ENCODE data around the gene TDRD3. TPM values are rescaled to one million over a fixed set of nuclear protein-coding genes. Genes with fewer than 3 reads are reported as not detected.

Gene TDRD3
- total RNA-seq, 1 donor from 2014 or later: 25.6 TPM

DNA sequence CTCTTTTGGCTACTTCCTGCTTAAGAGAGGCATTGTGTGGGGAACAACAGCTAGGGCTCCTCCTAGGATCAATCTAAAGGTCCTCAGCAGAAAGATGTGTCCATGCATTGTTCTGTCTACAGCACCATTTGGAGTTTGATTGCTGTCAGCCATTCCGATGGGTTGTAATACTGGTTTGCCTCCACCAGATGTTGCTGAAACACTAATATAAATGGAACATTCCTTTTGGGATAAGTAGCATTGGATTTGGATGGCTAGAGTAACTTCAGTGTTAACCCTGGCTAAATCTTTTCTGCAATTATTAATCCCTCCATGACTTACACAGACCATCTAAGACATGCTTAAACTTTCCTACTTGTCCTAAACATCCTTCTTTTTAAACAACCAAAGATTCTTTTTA, 104.2 kb downstream of the TDRD3 start:
- TF ChIP-seq CTCF (IDR thresholded peaks at IDR 0.05): no peak
- ATAC-seq (no peak), DNase-seq (no peak)
- intact Hi-C loops (cut with DNase I): no loop called here
- Histone ChIP-seq H3K4me3 (no peak overlapping the region), H3K27me3 (no peaks in the 10 kb centered on the region), H3K36me3 (peaks cover 15% of the 10 kb centered on the region), H3K9me3 (no peaks in the 10 kb centered on the region), H3K27ac (no peak overlapping the region), H3K4me1 (no peaks in the 10 kb centered on the region)

GRCh38 chr13:60509601-60510386, 112.8 kb downstream of the TDRD3 start:
- Histone ChIP-seq H3K27ac (no peak overlapping the region), H3K36me3 (peaks cover 11% of the 10 kb centered on the region), H3K27me3 (no peaks in the 10 kb centered on the region), H3K4me1 (no peaks in the 10 kb centered on the region), H3K9me3 (no peaks in the 10 kb centered on the region), H3K4me3 (no peak overlapping the region)
- no peak for TF ChIP-seq CTCF (IDR thresholded peaks at IDR 0.05)
- intact Hi-C loops (cut with DNase I): no loop called here
- DNase-seq: no peak
- no peak for ATAC-seq

DNA sequence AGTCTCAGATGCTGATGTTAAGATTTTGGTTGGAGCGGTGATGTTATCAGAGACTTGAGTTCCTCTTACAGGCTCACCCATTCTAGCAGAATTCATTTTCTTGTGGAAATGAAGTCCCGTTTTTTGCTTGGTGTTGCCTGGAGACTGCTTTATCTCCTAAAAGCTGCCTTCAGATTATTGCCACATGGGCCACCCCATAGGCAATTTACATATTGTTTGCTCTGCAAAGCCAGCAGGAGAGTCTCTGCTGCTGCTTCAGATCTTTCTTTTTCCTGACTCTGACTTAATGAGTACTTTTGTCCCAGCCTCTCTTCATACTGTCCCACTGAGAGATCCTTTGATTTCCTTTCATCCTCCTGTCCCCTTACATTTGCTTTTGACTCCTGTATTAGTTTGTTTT, 114.6 kb downstream of the TDRD3 start:
- intact Hi-C loops (cut with DNase I): no loop called here
- DNase-seq (no peak), ATAC-seq (no peak)
- no peak overlapping the region for H3K4me3 ChIP-seq
- TF ChIP-seq CTCF (IDR thresholded peaks at IDR 0.05): no peak
- no peak overlapping the region for H3K27ac ChIP-seq
- H3K9me3 ChIP-seq: no peaks in the 10 kb centered on the region
- no peaks in the 10 kb centered on the region for H3K27me3 ChIP-seq
- no peaks in the 10 kb centered on the region for H3K4me1 ChIP-seq
- peaks cover 14% of the 10 kb centered on the region for H3K36me3 ChIP-seq

- TF ChIP-seq CTCF (IDR thresholded peaks at IDR 0.05): no peak
- H3K36me3 ChIP-seq: peaks cover 17% of the 10 kb centered on the region
- H3K4me3 ChIP-seq: no peak overlapping the region
- intact Hi-C loops (cut with DNase I): no loop called here
- no peaks in the 10 kb centered on the region for H3K27me3 ChIP-seq
- no peaks in the 10 kb centered on the region for H3K4me1 ChIP-seq
- no peak for ATAC-seq
- no peak for DNase-seq
- H3K9me3 ChIP-seq: no peaks in the 10 kb centered on the region
- H3K27ac ChIP-seq: no peak overlapping the region
Measured at GRCh38 chr13:60514891-60515290, 117.9 kb downstream of the TDRD3 start.

GRCh38 chr13:60519496-60519895, 122.5 kb downstream of the TDRD3 start:
- intact Hi-C loops (cut with DNase I): no loop called here
- TF ChIP-seq CTCF (IDR thresholded peaks at IDR 0.05): no peak
- no peaks in the 10 kb centered on the region for H3K4me1 ChIP-seq

More at GRCh38 chr13:60519496-60519895, 122.5 kb downstream of the TDRD3 start:
- Histone ChIP-seq H3K9me3 (no peaks in the 10 kb centered on the region), H3K36me3 (peaks cover 13% of the 10 kb centered on the region), H3K4me3 (no peak overlapping the region), H3K27ac (no peak overlapping the region), H3K27me3 (no peaks in the 10 kb centered on the region)
- ATAC-seq: no peak
- no peak for DNase-seq

Data from upper lobe of right lung (tissue), 1 donor.